Esophagus muscularis mucosa (tissue), 4 donors: ENCODE data around the gene MBD5. TPM values are rescaled to one million over a fixed set of nuclear protein-coding genes. Genes with fewer than 3 reads are reported as not detected.
"Not testable (repeated sequence)": the region's sequence is repeated elsewhere in the genome, so short reads cannot be mapped to it uniquely, and the experiment has no call there.

Source experiments
- DNase-seq: peaks from one replicate; pipeline ENCODE4 v3.0.0-alpha.2; 2017; ENCODE audit errors: extremely low spot score
- H3K27ac ChIP-seq, 4 donors: fragments of 200-600 bp; sonication (generic); replicated peaks in 1 of 4; 1 replicate in 3 of 4; 2 replicates in 1 of 4; pipeline ENCODE4 v1.5.1; 2016 to 2019; ENCODE audit warnings: mild to moderate bottlenecking in 1 of 4
- H3K27me3 ChIP-seq, 4 donors: fragments of 200-600 bp; sonication (generic); one replicate each; pipeline versions ENCODE4 v1.5.1 to v1.6.0; 2016 to 2019
- H3K36me3 ChIP-seq, 4 donors: fragments of 200-600 bp; sonication (generic); one replicate each; pipeline ENCODE4 v1.5.1; 2016 to 2019
- H3K4me1 ChIP-seq, 4 donors: fragments of 200-600 bp; sonication (generic); one replicate each; pipeline ENCODE4 v1.5.1; 2016 to 2019
- H3K4me3 ChIP-seq, 4 donors: fragments of 200-600 bp; sonication (generic); 1 replicate in 2 of 4; 2 replicates in 2 of 4; pipeline ENCODE4 v1.5.1; 2016 to 2019; ENCODE audit warnings: mild to moderate bottlenecking in 4 of 4, moderate library complexity in 1 of 4
- H3K9me3 ChIP-seq, 4 donors: fragments of 200-600 bp; sonication (generic); 1 replicate in 3 of 4; 2 replicates in 1 of 4; pipeline ENCODE4 v1.5.1; 2016 to 2019
- CTCF ChIP-seq, 3 experiments: fragments of 200-600 bp in 2 of 3; fragments of 450-650 bp in 1 of 3; sonication (generic) in 2 of 3; IDR thresholded peaks; one replicate each; pipeline ENCODE4 v1.5.1; 2017 to 2019; ENCODE audit warnings: antibody characterized with exemption in 3 of 3, mild to moderate bottlenecking in 2 of 3, moderate library complexity in 1 of 3
- EP300 ChIP-seq: sonication (generic); formaldehyde crosslinking; IDR thresholded peaks from one replicate; pipeline ENCODE4 v1.6.1; 2017; ENCODE audit warnings: antibody characterized with exemption
- POLR2A ChIP-seq: fragments of 450-650 bp; IDR thresholded peaks from one replicate; pipeline ENCODE4 v1.6.1; 2017; ENCODE audit warnings: antibody characterized with exemption, moderate library complexity, mild to moderate bottlenecking, low read depth
- POLR2AphosphoS5 ChIP-seq, 2 donors: sonication (generic); formaldehyde crosslinking; IDR thresholded peaks; one replicate each; pipeline ENCODE4 v1.6.1; 2017; ENCODE audit warnings: antibody characterized with exemption in 2 of 2
- WGBS: methylation state at CpG from one replicate; pipeline ENCODE4 v1.1.5; 2018; 5-methylcytosine and 5-hydroxymethylcytosine counted together
- intact Hi-C: fragments of 100-400 bp; cut with DNase I; formaldehyde crosslinking; loops from one replicate; pipeline ENCODE4 v1.15.1; 2023
- total RNA-seq, 4 donors: library from RNA; depleted of rRNA; stranded (reverse); fragments of >200 nt; gene quantifications; one replicate each; pipeline versions ENCODE4 v1.1.0 to v1.2.1, GENCODE V29; 2016

The MBD5 gene
- total RNA-seq, 4 donors from 2014 or later, result 34.6 to 49.0 (median 44.9) TPM

GRCh38 chr2:148541792-148542191 is 520.9 kb downstream of the MBD5 start:
- peaks cover 0 to 12% (median 0%) of the 10 kb centered on the region in 4 donors for H3K27me3 ChIP-seq
- no peak overlapping the region for H3K4me3 ChIP-seq
- intact Hi-C loops, result no loop called here
- H3K9me3 ChIP-seq, result no peaks in the 10 kb centered on the region
- TF ChIP-seq EP300 (no peak), POLR2AphosphoS5 (IDR thresholded peaks at IDR 0.05) (no peak), CTCF (IDR thresholded peaks at IDR 0.05) (no peak), POLR2A (no peak)
- H3K27ac ChIP-seq, result no peak overlapping the region
- 100% methylated on average over 3 of the region's 3 CpGs for WGBS
- no peak for DNase-seq
- H3K36me3 ChIP-seq, result no peaks in the 10 kb centered on the region
- no peaks in the 10 kb centered on the region for H3K4me1 ChIP-seq

- no peak for DNase-seq
- H3K4me1 ChIP-seq, result no peaks in the 10 kb centered on the region
- intact Hi-C loops, result no loop called here
- H3K27ac ChIP-seq, result no peak overlapping the region
- H3K36me3 ChIP-seq, result no peaks in the 10 kb centered on the region
- no peak overlapping the region for H3K4me3 ChIP-seq
- 95% methylated on average over 6 of the region's 6 CpGs for WGBS
- no peak for TF ChIP-seq EP300
- no peak for TF ChIP-seq POLR2A
- TF ChIP-seq CTCF (IDR thresholded peaks at IDR 0.05), result no peak
- TF ChIP-seq POLR2AphosphoS5 (IDR thresholded peaks at IDR 0.05), result no peak
- peaks cover 0 to 12% (median 0%) of the 10 kb centered on the region in 4 donors for H3K27me3 ChIP-seq
- H3K9me3 ChIP-seq, result no peaks in the 10 kb centered on the region
Measured at GRCh38 chr2:148542614-148543013, 521.7 kb downstream of the MBD5 start.

- intact Hi-C loops, H3K36me3 ChIP-seq, H3K27ac ChIP-seq, H3K4me1 ChIP-seq, DNase-seq, H3K4me3 ChIP-seq, H3K9me3 ChIP-seq: not testable (repeated sequence)
- WGBS, result 92% methylated on average over 5 of the region's 5 CpGs
- H3K27me3 ChIP-seq, result peaks cover 0 to 10% (median 0%) of the 10 kb centered on the region in 4 donors
Measured at GRCh38 chr2:148543088-148543540, 522.2 kb downstream of the MBD5 start.

GRCh38 chr2:148545390-148546256 is 524.7 kb downstream of the MBD5 start:
- intact Hi-C loops, result no loop called here
- WGBS, result 90% methylated on average over 8 of the region's 8 CpGs

GRCh38 chr2:148546270-148546669 is 525.4 kb downstream of the MBD5 start:
- H3K36me3 ChIP-seq, result no peaks in the 10 kb centered on the region
- intact Hi-C loops, result no loop called here
- H3K27ac ChIP-seq, result no peak overlapping the region
- H3K27me3 ChIP-seq, result no peaks in the 10 kb centered on the region
- DNase-seq, result no peak
- no peak overlapping the region for H3K4me3 ChIP-seq
- no peaks in the 10 kb centered on the region for H3K9me3 ChIP-seq
- H3K4me1 ChIP-seq, result no peaks in the 10 kb centered on the region
- WGBS, result 74% methylated on average over 1 of the region's 1 CpG
- TF ChIP-seq POLR2AphosphoS5 (IDR thresholded peaks at IDR 0.05), result no peak
- no peak for TF ChIP-seq POLR2A
- no peak for TF ChIP-seq CTCF (IDR thresholded peaks at IDR 0.05)
- TF ChIP-seq EP300, result no peak

More at GRCh38 chr2:148545390-148546256, 524.7 kb downstream of the MBD5 start:
- no peaks in the 10 kb centered on the region for H3K9me3 ChIP-seq
- H3K36me3 ChIP-seq, result no peaks in the 10 kb centered on the region
- H3K4me1 ChIP-seq, result no peaks in the 10 kb centered on the region
- DNase-seq, result no peak
- TF ChIP-seq EP300, result no peak
- TF ChIP-seq CTCF (IDR thresholded peaks at IDR 0.05), result no peak
- no peak for TF ChIP-seq POLR2AphosphoS5 (IDR thresholded peaks at IDR 0.05)
- H3K4me3 ChIP-seq, result no peak overlapping the region
- H3K27ac ChIP-seq, result no peak overlapping the region
- H3K27me3 ChIP-seq, result peaks cover 0 to 3% (median 0%) of the 10 kb centered on the region in 4 donors
